ENCODE data around the gene COPE. TPM values are rescaled to one million over a fixed set of nuclear protein-coding genes. Genes with fewer than 3 reads are reported as not detected.

Gene COPE
- total RNA-seq, result 100 to 1,000 TPM; 135 to 261 (median 158) TPM
- 100 to 1,000 TPM; 164 to 248 (median 196) TPM for polyA plus RNA-seq
- long read RNA-seq, donor 1, transcript COPE-201 (10 exons, 1,141 nt), result major isoform, 63 of 73 reads
- long read RNA-seq, donor 1, partial matches to known transcripts, result 6 of 73 reads
- long read RNA-seq, donor 1, other reads (novel, unspliced or antisense), result 0 of 73 reads
- long read RNA-seq, donor 2, transcript COPE-201 (10 exons, 1,141 nt), result major isoform, 46 of 57 reads
- long read RNA-seq, donor 2, partial matches to known transcripts, result 8 of 57 reads
- long read RNA-seq, donor 2, other reads (novel, unspliced or antisense), result 0 of 57 reads

DNA sequence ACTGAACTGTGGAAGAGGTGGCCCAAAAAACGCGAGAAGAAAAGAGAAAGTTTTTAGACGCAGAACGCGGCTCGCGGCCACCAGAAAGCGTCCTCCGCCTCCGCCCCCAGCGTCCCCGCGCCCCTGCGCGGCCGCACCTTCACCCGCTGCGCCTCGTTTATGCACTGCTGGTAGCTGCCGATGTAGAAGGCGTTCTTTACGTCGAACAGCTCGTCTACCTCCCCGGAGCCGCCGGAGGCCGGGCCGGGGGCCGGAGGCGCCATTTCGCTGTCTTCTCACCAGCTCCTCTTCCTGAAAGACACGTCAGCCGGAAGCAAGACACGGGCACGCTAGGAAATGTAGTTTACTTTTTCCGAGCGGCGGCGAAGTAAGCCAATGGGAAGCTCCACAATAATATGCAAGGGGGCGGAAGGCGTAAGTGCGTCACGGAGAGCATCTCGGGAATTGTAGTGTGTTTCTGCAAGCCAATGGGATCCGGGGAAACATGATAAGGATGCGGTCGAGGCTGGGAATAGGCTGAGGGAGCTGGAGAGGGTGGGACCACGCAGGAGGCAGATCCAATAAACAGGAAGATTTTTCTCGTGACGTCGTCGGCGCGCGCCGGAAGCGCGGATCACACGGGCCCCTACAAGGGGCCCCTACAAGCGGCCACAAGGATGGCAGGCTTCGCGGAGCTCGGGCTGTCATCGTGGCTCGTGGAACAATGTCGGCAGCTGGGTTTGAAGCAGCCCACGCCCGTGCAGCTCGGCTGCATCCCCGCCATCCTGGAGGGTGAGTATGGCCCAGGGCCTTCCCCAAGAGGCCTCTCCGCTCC lies at the start of gene COPE, which contains the start of gene DDX49:
Gene COPE (minus strand): TSS at position 302 of the 814 bp plus-strand sequence. CDS start 39 bp downstream, at position 263.
Gene DDX49 (plus strand): TSS at position 630 of the 814 bp plus-strand sequence. CDS start 27 bp downstream, at position 657.
- 0 to 1% (median 0%) methylated on average over 44 to 72 of the region's 72 CpGs for WGBS, 5 donors
- Histone ChIP-seq H3K36me3 (peaks cover 0 to 66% (median 40%) of the 10 kb centered on the region in 6 donors), H3K27me3 (replicated peaks in 1 of 7) (no peaks in the 10 kb centered on the region), H3K4me1 (peaks cover 26 to 69% (median 61%) of the 10 kb centered on the region in 6 donors), H3K9me3 (no peaks in the 10 kb centered on the region), H3K4me3 (peak within 1 kb of the TSS; percentile 78 to 100 (median 96)), H3K27ac (peak within 1 kb of the TSS; percentile 87 to 97 (median 93))
- TF ChIP-seq, protein P1, sequence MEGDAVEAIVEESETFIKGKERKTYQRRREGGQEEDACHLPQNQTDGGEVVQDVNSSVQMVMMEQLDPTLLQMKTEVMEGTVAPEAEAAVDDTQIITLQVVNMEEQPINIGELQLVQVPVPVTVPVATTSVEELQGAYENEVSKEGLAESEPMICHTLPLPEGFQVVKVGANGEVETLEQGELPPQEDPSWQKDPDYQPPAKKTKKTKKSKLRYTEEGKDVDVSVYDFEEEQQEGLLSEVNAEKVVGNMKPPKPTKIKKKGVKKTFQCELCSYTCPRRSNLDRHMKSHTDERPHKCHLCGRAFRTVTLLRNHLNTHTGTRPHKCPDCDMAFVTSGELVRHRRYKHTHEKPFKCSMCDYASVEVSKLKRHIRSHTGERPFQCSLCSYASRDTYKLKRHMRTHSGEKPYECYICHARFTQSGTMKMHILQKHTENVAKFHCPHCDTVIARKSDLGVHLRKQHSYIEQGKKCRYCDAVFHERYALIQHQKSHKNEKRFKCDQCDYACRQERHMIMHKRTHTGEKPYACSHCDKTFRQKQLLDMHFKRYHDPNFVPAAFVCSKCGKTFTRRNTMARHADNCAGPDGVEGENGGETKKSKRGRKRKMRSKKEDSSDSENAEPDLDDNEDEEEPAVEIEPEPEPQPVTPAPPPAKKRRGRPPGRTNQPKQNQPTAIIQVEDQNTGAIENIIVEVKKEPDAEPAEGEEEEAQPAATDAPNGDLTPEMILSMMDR (IDR thresholded peaks at IDR 0.05 in 8 of 11, conservative IDR thresholded peaks at IDR 0.05 in 3 of 11), result peak in 6 of 11 experiments; percentile 9 to 37 (median 22)
- TF ChIP-seq POLR2AphosphoS5 (IDR thresholded peaks at IDR 0.05) (peak; percentile 92 to 97 (median 96)), POLR2A (IDR thresholded peaks at IDR 0.05) (peak in 1 of 3 donors; percentile 82)
- intact Hi-C loops (cut with DNase I; ENCODE audit: low total_unique reads), result no loop called here
- peak; percentile 97 for DNase-seq

DNA sequence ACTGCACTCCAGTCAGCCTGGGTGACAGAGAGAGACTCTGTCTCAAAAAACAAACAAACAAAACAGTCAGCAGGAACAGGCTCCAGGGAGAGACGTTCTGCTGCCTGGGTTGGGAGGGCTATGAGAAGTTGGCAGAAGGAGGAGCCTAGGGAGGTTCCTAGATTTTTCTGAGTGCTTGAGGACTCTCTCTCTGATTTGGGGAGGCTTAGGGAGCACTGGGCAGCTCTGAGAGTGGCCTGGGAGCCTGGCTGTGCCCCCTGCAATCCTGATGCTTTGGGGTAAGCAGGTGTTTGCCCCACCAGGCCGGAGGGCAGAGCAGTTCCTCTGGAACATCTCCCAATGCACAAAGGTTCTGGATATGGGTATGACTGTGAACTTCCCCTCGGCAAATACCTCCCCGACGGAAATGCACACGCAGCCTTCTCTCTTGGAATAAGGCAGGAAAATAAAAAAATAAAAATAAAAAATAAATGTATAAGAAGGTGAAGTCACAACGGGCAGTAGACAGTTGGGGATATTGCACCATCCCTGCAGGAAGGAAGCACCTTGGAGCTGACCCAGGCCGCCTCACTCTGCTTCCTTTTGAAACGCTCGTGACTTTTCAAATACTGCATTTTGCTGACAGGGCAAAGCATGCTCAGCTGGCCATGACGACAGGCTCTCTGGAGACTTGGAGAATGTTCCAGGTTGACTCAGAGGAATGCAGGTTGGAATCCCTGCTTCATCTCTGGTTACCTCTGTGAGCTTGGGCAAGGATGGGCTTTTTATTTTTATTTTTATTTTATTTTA lies 48.4 kb upstream of the COPE start:
- 9 to 19% (median 14%) methylated on average over 11 of the region's 11 CpGs for WGBS, 5 donors

DNA sequence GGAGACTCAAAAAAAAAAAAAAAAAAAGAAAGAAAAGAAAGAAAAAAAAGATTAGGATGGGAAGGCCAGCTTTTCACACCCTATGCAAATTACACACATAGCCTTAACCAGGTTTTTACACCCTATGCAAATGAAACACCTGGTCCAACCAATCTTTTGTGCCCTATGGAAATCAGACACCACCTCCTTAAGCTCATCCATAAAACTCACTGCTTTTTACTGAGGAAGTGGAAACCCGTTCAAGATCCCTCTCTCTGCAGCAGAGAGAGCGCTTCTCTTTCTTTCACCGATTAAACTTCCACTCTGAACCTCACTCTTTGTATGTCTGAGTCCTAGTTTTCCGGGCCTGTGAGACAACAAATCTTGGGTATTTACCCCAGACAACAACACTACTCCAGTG lies 47.1 kb upstream of the COPE start:
- 34 to 67% (median 54%) methylated on average over 4 of the region's 4 CpGs for WGBS, 5 donors
- no peaks in the 10 kb centered on the region for H3K36me3 ChIP-seq
- H3K27ac ChIP-seq, result peak overlapping the region in 6 of 8 donors; percentile 73 to 91 (median 88)
- DNase-seq, result no peak
- peaks cover 0 to 26% (median 0%) of the 10 kb centered on the region in 7 donors for H3K27me3 ChIP-seq (replicated peaks in 1 of 7)
- intact Hi-C loops (cut with DNase I; ENCODE audit: low total_unique reads), result no loop called here
- TF ChIP-seq, protein P1 (IDR thresholded peaks at IDR 0.05 in 8 of 11, conservative IDR thresholded peaks at IDR 0.05 in 3 of 11), result no peak
- TF ChIP-seq POLR2A (IDR thresholded peaks at IDR 0.05) (no peak), POLR2AphosphoS5 (IDR thresholded peaks at IDR 0.05) (no peak)
- no peak overlapping the region for H3K4me3 ChIP-seq
- peaks cover 0 to 61% (median 37%) of the 10 kb centered on the region in 6 donors for H3K4me1 ChIP-seq
- H3K9me3 ChIP-seq, result peaks cover 0 to 5% (median 0%) of the 10 kb centered on the region in 8 donors

More for the DNA sequence above, 48.4 kb upstream of the COPE start:
- no peak for TF ChIP-seq POLR2A (IDR thresholded peaks at IDR 0.05)
- TF ChIP-seq, protein P1 (IDR thresholded peaks at IDR 0.05 in 8 of 11, conservative IDR thresholded peaks at IDR 0.05 in 3 of 11), result no peak
- peak in 2 of 3 donors; percentile 64 to 90 for TF ChIP-seq POLR2AphosphoS5 (IDR thresholded peaks at IDR 0.05)
- H3K9me3 ChIP-seq, result peaks cover 0 to 5% (median 0%) of the 10 kb centered on the region in 8 donors
- H3K27me3 ChIP-seq (replicated peaks in 1 of 7), result peaks cover 0 to 22% (median 0%) of the 10 kb centered on the region in 7 donors
- peak overlapping the region; percentile 71 to 92 (median 88) for H3K27ac ChIP-seq
- peak; percentile 88 for DNase-seq
- peaks cover 0 to 64% (median 41%) of the 10 kb centered on the region in 6 donors for H3K4me1 ChIP-seq
- intact Hi-C loops (cut with DNase I; ENCODE audit: low total_unique reads), result no loop called here
- H3K4me3 ChIP-seq, result peak overlapping the region in 1 of 8 donors; percentile 39
- no peaks in the 10 kb centered on the region for H3K36me3 ChIP-seq

Measured in spleen (tissue), 13 donors.